D721Med (cell line): ENCODE measurements around the gene NAPSA.

Source experiments
- DNase-seq: peaks from one replicate; pipeline ENCODE4 v3.0.0; 2011; ENCODE audit warnings: low spot score; ENCODE audit not compliant: insufficient read length
- FAIRE-seq: peaks from 2 replicates; lab custom pipeline; 2011; peaks lifted over from hg19 to GRCh38; lab: Jason Lieb, UNC
- TF ChIP-seq, protein P1 (sequence below): IDR thresholded peaks from 2 replicates; pipeline ENCODE4 v1.5.1; 2012; ENCODE audit warnings: mild to moderate bottlenecking, control low read depth; ENCODE audit not compliant: insufficient read depth; ENCODE audit errors: missing control alignments

The NAPSA gene

GRCh38 chr19:50362656-50363424, 2.6 kb downstream of the NAPSA start:
- DNase-seq = no peak
- TF ChIP-seq, protein P1, sequence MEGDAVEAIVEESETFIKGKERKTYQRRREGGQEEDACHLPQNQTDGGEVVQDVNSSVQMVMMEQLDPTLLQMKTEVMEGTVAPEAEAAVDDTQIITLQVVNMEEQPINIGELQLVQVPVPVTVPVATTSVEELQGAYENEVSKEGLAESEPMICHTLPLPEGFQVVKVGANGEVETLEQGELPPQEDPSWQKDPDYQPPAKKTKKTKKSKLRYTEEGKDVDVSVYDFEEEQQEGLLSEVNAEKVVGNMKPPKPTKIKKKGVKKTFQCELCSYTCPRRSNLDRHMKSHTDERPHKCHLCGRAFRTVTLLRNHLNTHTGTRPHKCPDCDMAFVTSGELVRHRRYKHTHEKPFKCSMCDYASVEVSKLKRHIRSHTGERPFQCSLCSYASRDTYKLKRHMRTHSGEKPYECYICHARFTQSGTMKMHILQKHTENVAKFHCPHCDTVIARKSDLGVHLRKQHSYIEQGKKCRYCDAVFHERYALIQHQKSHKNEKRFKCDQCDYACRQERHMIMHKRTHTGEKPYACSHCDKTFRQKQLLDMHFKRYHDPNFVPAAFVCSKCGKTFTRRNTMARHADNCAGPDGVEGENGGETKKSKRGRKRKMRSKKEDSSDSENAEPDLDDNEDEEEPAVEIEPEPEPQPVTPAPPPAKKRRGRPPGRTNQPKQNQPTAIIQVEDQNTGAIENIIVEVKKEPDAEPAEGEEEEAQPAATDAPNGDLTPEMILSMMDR = no peak
- FAIRE-seq = no peak

DNA sequence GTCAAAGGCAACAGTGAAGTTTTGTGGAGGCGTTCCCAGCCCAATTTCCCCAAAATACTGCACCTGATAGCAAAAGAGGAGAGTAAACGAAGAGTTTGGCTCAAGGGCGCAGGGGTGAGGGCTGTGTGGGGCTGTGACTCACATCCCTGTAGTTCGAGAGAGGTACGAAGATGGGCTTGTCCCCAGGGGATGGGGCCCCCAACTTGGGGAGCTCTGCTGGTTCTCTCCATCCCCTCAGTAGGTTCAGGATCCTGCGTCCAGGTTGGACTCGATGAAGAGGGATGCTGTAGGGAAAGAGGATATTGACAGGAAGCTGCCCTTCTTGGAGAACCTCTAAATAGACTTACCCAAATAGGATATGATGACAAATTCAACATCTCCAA, 3.4 kb downstream of the NAPSA start:
- FAIRE-seq (no peak), DNase-seq (no peak)
- TF ChIP-seq, protein P1 = no peak

GRCh38 chr19:50361290-50362029, 4.0 kb downstream of the NAPSA start:
- TF ChIP-seq, protein P1 = no peak
- DNase-seq (no peak), FAIRE-seq (no peak)

- DNase-seq (no peak), FAIRE-seq (no peak)
- TF ChIP-seq, protein P1 = no peak
These were observed 6.1 kb downstream of the NAPSA start for GRCh38 chr19:50359328-50359818.

- no peak for FAIRE-seq
- DNase-seq = no peak
- TF ChIP-seq, protein P1 = no peak
These were observed 6.7 kb downstream of the NAPSA start for GRCh38 chr19:50358483-50359327.

DNA sequence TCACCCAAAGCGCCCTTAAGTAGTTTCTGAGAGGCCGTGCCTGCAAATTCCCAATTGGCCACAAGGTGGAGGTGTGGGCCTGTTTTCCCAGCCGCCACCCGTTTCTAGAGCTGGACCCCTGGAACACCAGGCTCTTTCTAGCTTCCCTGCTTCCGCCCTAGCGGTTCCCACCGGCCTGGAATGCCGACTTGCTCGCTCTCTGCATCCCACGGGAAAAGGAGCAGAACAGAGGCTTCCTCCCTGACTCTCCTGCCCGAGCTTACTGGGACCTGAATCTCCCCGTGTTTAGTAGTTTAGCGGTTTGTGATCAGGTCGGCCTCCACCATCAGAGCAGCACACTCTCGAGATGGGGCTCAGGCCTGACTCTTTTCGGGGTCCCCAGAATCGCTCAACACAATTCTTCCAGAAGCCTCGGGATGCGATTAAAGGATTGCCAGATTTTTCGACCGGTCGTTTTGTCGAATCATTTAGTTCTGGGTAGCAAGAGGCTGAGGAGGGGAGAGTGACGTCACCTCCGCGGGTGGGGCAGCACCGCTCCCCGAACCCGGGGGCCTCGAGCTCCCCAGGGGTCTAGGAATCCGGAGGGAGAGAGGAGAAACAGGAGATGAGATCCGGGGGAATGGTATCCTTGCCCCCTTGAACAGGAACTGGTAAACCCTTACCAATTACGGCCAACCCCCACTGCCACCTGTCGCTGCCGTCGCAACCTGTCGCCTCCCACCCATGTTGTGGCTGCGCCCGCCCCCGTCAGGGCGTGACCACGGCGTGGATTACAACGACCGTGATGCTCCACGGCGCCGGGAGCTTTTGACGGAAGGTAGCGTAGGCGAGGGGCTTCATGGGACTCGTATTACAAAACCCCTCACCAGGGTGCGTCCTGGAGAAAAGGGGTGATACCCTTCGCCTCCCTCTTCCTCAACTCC, 8.0 kb downstream of the NAPSA start:
- TF ChIP-seq, protein P1 = peak; percentile 77
- DNase-seq (no peak), FAIRE-seq (no peak)
